GM15510 (cell line): ENCODE data around the gene ZNF277.

ENCODE experiments used
- POLR2A ChIP-seq: IDR thresholded peaks from 3 replicates; pipeline ENCODE4 v1.6.1; 2011; ENCODE audit warnings: borderline replicate concordance; ENCODE audit not compliant: insufficient read length; ENCODE audit errors: extremely low read depth

Gene ZNF277

GRCh38 chr7:112176693-112177415 lies 29.6 kb upstream of the ZNF277 start:
- no peak for TF ChIP-seq POLR2A

DNA sequence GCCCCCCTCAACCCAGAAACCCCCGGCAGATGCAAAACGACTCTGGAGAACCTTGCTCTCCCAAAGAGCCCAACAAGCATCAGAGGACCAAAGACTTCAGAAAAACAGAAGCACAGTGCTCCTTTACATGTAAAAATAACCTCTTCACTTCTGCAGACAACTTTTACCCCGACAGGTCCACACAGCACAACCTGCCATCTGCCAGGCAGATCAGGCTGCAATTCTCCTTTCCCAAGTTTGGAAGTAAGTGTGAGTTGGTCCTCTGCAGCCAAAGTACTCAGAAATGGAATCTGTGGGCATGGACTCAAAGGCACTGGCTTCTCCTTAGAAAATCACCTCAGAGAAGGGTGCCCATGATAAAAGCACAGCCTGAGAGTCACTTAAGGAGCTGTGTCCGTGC lies 26.3 kb upstream of the ZNF277 start:
- TF ChIP-seq POLR2A, result no peak

DNA sequence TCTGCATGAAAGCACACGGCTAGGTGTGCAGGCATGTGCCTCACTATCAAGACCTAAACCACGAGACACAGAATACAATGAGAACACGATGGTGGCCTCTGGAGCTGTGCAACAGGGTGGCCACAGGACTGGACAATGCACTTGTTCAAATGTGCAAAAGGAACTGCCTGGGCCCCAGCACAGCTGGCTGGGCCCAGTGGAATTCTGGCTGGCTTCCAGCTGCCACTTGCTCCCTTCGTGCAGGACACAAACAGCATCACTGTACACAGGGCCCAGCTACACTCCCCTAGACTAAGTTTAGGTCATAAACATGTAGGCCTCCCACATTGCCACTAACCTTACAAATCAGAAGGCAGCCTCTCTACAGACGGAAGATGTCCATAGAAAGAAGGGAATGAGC lies 23.7 kb upstream of the ZNF277 start:
- TF ChIP-seq POLR2A, result no peak

DNA sequence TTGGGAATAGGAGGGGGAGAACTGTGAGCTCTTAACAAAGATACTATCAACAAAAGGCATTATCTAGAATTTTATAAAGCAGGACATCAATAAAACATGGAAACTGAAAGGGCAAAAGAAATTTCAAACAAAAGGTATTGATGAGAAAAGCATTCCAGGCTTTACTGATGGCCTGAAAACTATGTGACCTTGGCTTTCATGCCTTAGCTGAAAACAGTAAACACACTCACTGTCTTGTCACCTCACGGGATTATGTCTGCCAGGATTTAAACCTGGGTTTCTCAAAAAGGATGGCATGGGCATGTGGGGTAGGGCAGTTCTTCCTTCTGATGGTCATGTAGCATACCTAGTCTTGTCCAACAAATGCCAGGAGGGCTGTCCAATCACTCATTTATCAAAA lies 23.2 kb upstream of the ZNF277 start:
- no peak for TF ChIP-seq POLR2A

DNA sequence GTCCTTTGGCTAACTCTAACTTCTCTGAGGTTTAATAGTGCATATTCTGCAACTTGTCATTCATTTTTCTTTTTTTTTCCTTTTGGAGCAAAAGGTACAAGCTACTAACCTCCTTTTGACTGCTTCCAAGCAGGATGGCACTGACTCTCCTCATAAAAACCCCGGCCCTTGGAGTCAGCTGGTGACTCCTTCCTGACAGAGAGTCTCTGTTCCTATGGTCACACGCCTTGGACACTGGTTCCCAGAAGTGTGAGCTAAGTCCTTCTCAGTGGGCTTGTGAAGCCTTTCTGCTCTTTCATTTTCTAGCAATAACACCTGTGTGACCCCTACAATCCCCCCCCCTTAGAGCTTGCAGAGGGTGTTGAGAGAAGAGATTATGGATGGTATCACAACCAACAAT lies 22.0 kb upstream of the ZNF277 start:
- TF ChIP-seq POLR2A, result no peak

GRCh38 chr7:112185005-112185834 lies 21.3 kb upstream of the ZNF277 start:
- no peak for TF ChIP-seq POLR2A

GRCh38 chr7:112186300-112186699 lies 20.2 kb upstream of the ZNF277 start:
- TF ChIP-seq POLR2A, result no peak

DNA sequence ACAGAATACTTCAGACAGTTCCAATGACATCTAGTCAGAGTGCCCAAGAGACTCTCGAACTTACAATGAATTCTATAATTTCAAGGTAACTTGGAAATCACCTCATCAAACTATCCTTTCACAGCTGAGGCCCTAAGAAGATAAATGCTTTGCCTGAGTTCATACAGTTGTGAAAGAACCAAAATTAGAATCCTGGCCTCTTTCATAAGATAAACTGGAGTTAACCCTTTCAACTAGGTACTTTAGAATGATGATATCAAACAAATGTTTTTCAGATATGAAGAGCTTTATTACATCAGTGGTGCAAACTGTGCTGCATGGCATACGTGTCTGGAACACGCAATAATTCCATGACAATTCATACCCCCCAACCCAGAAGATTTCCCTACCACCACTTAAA lies 18.2 kb upstream of the ZNF277 start:
- no peak for TF ChIP-seq POLR2A

GRCh38 chr7:112189691-112190090 lies 16.8 kb upstream of the ZNF277 start:
- no peak for TF ChIP-seq POLR2A

DNA sequence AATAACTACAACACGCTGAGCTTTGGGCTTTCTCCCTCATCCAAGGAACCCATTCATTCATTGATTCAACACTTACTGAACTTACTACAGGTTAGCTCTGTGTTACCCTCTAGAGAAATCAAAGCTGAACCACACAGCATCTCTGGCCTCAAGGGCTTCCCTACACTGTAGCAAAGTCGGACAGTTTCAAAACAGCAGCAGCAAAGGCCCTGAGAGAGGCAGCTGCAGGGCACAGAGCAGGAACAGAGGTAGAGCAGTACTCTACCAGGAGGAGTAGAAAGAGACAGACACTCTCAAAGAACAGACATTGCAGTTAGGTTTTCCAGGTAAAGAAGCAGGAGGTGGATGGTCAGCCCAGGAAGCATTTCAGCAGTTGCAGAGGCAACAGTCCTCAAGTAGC lies 16.4 kb upstream of the ZNF277 start:
- TF ChIP-seq POLR2A, result no peak

DNA sequence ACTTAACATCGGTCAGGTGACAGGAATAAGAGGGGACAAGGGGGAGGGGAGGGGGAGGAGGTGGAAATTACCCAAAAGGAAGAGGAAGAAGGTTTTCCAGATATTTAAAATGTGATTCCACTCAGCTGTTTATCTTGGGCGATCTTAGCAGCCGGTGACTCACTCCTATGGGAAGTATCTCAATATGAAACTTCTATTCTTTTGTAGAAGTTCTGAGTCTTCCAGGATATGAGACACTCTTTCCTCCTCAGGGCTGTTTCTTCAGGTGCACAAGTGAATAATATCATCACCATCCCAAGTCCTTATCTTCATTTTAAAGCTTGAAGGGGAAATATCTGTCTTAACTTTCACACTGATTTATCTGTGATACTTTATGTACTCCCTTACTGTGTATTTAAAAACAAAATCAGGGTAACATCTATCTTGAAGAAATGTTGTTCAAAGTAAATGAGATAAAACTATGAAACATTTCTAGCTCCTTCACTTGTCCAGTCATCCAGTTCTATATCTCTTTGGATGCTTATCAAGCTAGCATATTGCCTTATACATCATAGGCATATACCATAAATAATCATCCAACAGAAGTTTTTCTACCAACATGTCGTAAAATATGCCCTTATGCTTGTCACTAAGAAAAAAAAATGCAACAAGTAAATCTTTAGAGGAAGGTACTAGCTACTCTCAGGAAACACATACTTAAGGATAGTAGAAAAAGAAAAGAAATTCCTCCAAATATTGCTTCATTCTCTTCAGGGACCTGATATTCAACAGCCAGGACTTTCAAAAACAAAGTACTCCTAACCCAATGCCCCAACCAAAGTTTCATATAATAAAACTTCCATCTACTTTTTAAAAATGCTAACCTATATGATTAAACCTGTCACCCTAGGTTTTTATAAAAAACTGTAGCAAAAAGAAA lies 14.0 kb upstream of the ZNF277 start:
- TF ChIP-seq POLR2A, result no peak

- no peak for TF ChIP-seq POLR2A
These were observed 12.5 kb upstream of the ZNF277 start for GRCh38 chr7:112193915-112194502.

DNA sequence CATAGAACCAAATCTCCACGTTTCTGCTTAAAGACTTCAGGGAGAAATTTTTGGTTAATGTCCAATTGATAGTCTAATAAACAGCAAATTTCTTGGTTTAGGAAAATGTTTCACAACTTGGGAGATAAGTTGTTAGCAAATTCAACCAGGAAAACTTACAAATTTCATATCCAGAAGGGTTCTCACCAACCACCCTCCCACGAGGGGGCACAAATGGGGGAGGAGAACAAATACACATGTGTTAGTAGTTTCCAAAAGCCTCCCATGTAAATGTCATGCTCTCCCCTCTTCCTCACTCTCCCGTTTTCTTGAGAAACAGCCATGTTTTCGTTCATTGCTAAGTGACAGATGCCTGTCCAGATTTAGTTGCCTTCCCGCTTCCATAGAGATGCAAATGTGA lies 10.8 kb upstream of the ZNF277 start:
- TF ChIP-seq POLR2A, result no peak

- no peak for TF ChIP-seq POLR2A
These were observed 9.2 kb upstream of the ZNF277 start for GRCh38 chr7:112197322-112197721.
